ENCODE results near the gene SKAP2. TPM values are rescaled to one million over a fixed set of nuclear protein-coding genes. Genes with fewer than 3 reads are reported as not detected.

SKAP2 gene
- polyA plus RNA-seq, 1 experiment = 2.7 TPM

GRCh38 chr7:26664735-26665416, 199.5 kb downstream of the SKAP2 start:
- no peak for DNase-seq (ENCODE audit: low read depth)
- H3K4me3 ChIP-seq (ENCODE audit: low read depth, low read length) = no peak overlapping the region
- POLR2A ChIA-PET = no interaction called here
- CTCF ChIA-PET = interaction anchor here (0.6 to 5.2 kb wide), 3 partner anchors 39 to 299 kb away, joined by 3 to 55 read pairs (median 28); no protein-coding TSS in a partner anchor
- H3K36me3 ChIP-seq (ENCODE audit: control insufficient read depth, insufficient read depth, low read length) = no peaks in the 10 kb centered on the region
- H3K27me3 ChIP-seq (ENCODE audit: control insufficient read depth, insufficient read depth, low read length) = no peaks in the 10 kb centered on the region
- TF ChIP-seq CTCF (IDR thresholded peaks at IDR 0.05; ENCODE audit: insufficient read depth, low read depth, low read length) = no peak

- Histone ChIP-seq H3K4me3 (ENCODE audit: low read depth, low read length) (no peak overlapping the region), H3K36me3 (ENCODE audit: control insufficient read depth, insufficient read depth, low read length) (no peaks in the 10 kb centered on the region), H3K27me3 (ENCODE audit: control insufficient read depth, insufficient read depth, low read length) (no peaks in the 10 kb centered on the region)
- CTCF ChIA-PET = interaction anchor here (1.0 to 5.2 kb wide), 3 partner anchors 294 to 479 kb away, joined by 3 to 55 read pairs (median 28); partner anchors contain the start of gene HOXA5
- no peak for TF ChIP-seq CTCF (IDR thresholded peaks at IDR 0.05; ENCODE audit: insufficient read depth, low read depth, low read length)
- POLR2A ChIA-PET = interaction anchor here (0.6 kb wide), 1 partner anchor 30 kb away, joined by 7 read pairs; no protein-coding TSS in a partner anchor
- no peak for DNase-seq (ENCODE audit: low read depth)
Observed at GRCh38 chr7:26664274-26664673, 200.1 kb downstream of the SKAP2 start.

GRCh38 chr7:26663874-26664273, 200.5 kb downstream of the SKAP2 start:
- no peak for DNase-seq (ENCODE audit: low read depth)
- Histone ChIP-seq H3K27me3 (ENCODE audit: control insufficient read depth, insufficient read depth, low read length) (no peaks in the 10 kb centered on the region), H3K4me3 (ENCODE audit: low read depth, low read length) (no peak overlapping the region), H3K36me3 (ENCODE audit: control insufficient read depth, insufficient read depth, low read length) (no peaks in the 10 kb centered on the region)
- CTCF ChIA-PET = interaction anchor here (1.0 to 5.2 kb wide), 3 partner anchors 293 to 479 kb away, joined by 3 to 55 read pairs (median 28); partner anchors contain the start of gene HOXA5
- POLR2A ChIA-PET = interaction anchor here (0.6 kb wide), 1 partner anchor 30 kb away, joined by 7 read pairs; no protein-coding TSS in a partner anchor
- no peak for TF ChIP-seq CTCF (IDR thresholded peaks at IDR 0.05; ENCODE audit: insufficient read depth, low read depth, low read length)

- DNase-seq (ENCODE audit: low read depth) = no peak
- Histone ChIP-seq H3K4me3 (ENCODE audit: low read depth, low read length) (no peak overlapping the region), H3K36me3 (ENCODE audit: control insufficient read depth, insufficient read depth, low read length) (no peaks in the 10 kb centered on the region), H3K27me3 (ENCODE audit: control insufficient read depth, insufficient read depth, low read length) (no peaks in the 10 kb centered on the region)
- ChIA-PET POLR2A (no interaction called here), CTCF (interaction anchor here (1.5 kb wide), 1 partner anchor 293 kb away, joined by 3 read pairs; no protein-coding TSS in a partner anchor)
- no peak for TF ChIP-seq CTCF (IDR thresholded peaks at IDR 0.05; ENCODE audit: insufficient read depth, low read depth, low read length)
Observed at GRCh38 chr7:26662646-26663045, 201.7 kb downstream of the SKAP2 start.

- TF ChIP-seq CTCF (IDR thresholded peaks at IDR 0.05; ENCODE audit: insufficient read depth, low read depth, low read length) = no peak
- ChIA-PET POLR2A (no interaction called here), CTCF (interaction anchor here (1.2 to 1.7 kb wide), 2 partner anchors 294 to 491 kb away, joined by 3 to 5 read pairs; no protein-coding TSS in a partner anchor)
- H3K27me3 ChIP-seq (ENCODE audit: control insufficient read depth, insufficient read depth, low read length) = no peaks in the 10 kb centered on the region
- H3K36me3 ChIP-seq (ENCODE audit: control insufficient read depth, insufficient read depth, low read length) = no peaks in the 10 kb centered on the region
- no peak for DNase-seq (ENCODE audit: low read depth)
- no peak overlapping the region for H3K4me3 ChIP-seq (ENCODE audit: low read depth, low read length)
Observed at GRCh38 chr7:26659121-26659520, 205.3 kb downstream of the SKAP2 start.
